ENCODE data around the gene MYBBP1A. TPM values are rescaled to one million over a fixed set of nuclear protein-coding genes. Genes with fewer than 3 reads are reported as not detected.
"Not testable (repeated sequence)": the region's sequence is repeated elsewhere in the genome, so short reads cannot be mapped to it uniquely, and the experiment has no call there.

MYBBP1A gene
- total and polyA plus RNA-seq, 9 of the 15 experiments (the other 6 are each of a cell fraction or from before 2014, with no cell fraction given): 2.0 to 114 (median 47.2) TPM

- TF ChIP-seq AFF1 (IDR thresholded peaks at IDR 0.05; ENCODE audit: low read depth in 1 of 2, partially characterized antibody in 2 of 2) (no peak), CAMTA2 (CRISPR knock-in tag; conservative IDR thresholded peaks at IDR 0.05) (no peak), BCOR (IDR thresholded peaks at IDR 0.05) (no peak), FOXJ3 (CRISPR knock-in tag; IDR thresholded peaks at IDR 0.05) (no peak), NFE2 (IDR thresholded peaks at IDR 0.05; ENCODE audit: low read depth) (no peak)
Measured at GRCh38 chr17:4590981-4591453, 35.8 kb upstream of the MYBBP1A start (continued).

GRCh38 chr17:4590042-4590441, 34.9 kb upstream of the MYBBP1A start:
- 3% methylated on average over 10 of the region's 11 CpGs for WGBS (ENCODE audit: insufficient coverage, low coverage, missing lambda C conversion rate)
- in situ Hi-C loops (cut with MboI); H3K27ac ChIP-seq (ENCODE audit: extremely low read depth, low read depth, low read length); BruUV-seq (replicated peaks); CTCF ChIA-PET (ENCODE audit: low intra/inter-chr PET ratio); H3K9ac ChIP-seq (ENCODE audit: insufficient read depth in 1 of 2, low read depth in 2 of 2, low read length in 2 of 2); H3K9me3 ChIP-seq (replicated peaks; ENCODE audit: control insufficient read depth, insufficient read depth, low read depth, low read length); intact Hi-C loops (cut with micrococcal nuclease); H3K79me2 ChIP-seq (ENCODE audit: control insufficient read depth, insufficient read depth, low read length); DNase-seq (ENCODE audit: extremely low read depth in 1 of 4, low spot score in 3 of 4); FAIRE-seq; H2AFZ ChIP-seq (ENCODE audit: low read depth, low read length); ATAC-seq; H3K4me3 ChIP-seq; H3K4me2 ChIP-seq (ENCODE audit: insufficient read depth, low read length); H3K36me3 ChIP-seq (ENCODE audit: control insufficient read depth, insufficient read depth, low read length); POLR2A ChIA-PET; H3K9me1 ChIP-seq (ENCODE audit: control insufficient read depth, insufficient read depth, low read length): not testable (repeated sequence)
- Histone ChIP-seq H4K20me1 (replicated peaks; ENCODE audit: control insufficient read depth, insufficient read depth, low read length) (peaks cover 10% of the 10 kb centered on the region; the same call in 1 of the 2 replicates), H3K4me1 (replicated peaks in 1 of 2; ENCODE audit: control insufficient read depth in 2 of 2, insufficient read depth in 2 of 2, low read length in 2 of 2) (peaks cover 6 to 16% of the 10 kb centered on the region in 2 experiments; a peak in 4 of 5 replicates), H3K27me3 (ENCODE audit: control insufficient read depth in 2 of 2, insufficient read depth in 2 of 2, low read length in 2 of 2) (peaks cover 4 to 72% of the 10 kb centered on the region in 2 experiments; a peak in 4 of 5 replicates)

Measured in K562 (cell line).